Upper lobe of right lung (tissue), 1 donor: ENCODE measurements around the gene GRID1. TPM values are rescaled to one million over a fixed set of nuclear protein-coding genes. Genes with fewer than 3 reads are reported as not detected.
"Not testable (repeated sequence)": the region's sequence is repeated elsewhere in the genome, so short reads cannot be mapped to it uniquely, and the experiment has no call there.

ENCODE experiments used
- ATAC-seq: fragments of 200-7000 bp; cut with Tn5 transposase; one replicate; pipeline ENCODE4 v1.9.1; 2020; ENCODE audit warnings: mild to moderate bottlenecking, moderate library complexity
- DNase-seq: peaks from one replicate; pipeline ENCODE4 v3.0.0-alpha.2; 2020
- H3K27ac ChIP-seq: fragments of 200-600 bp; one replicate; pipeline ENCODE4 v1.8.0; 2022
- H3K27me3 ChIP-seq: fragments of 200-600 bp; one replicate; pipeline ENCODE4 v1.8.0; 2022; ENCODE audit warnings: mild to moderate bottlenecking
- H3K36me3 ChIP-seq: fragments of 200-600 bp; one replicate; pipeline ENCODE4 v1.8.0; 2022
- H3K4me1 ChIP-seq: fragments of 200-600 bp; one replicate; pipeline ENCODE4 v1.8.0; 2022
- H3K4me3 ChIP-seq: fragments of 200-600 bp; one replicate; pipeline ENCODE4 v1.8.0; 2022; ENCODE audit warnings: mild to moderate bottlenecking
- H3K9me3 ChIP-seq: fragments of 200-600 bp; one replicate; pipeline ENCODE4 v1.8.0; 2022
- intact Hi-C: fragments of 100-400 bp; cut with DNase I; formaldehyde crosslinking; loops from one replicate; pipeline ENCODE4 v1.11.0; 2022
- total RNA-seq: library from RNA; stranded (reverse); fragmentation: NEBNext Ultra II Directional; extraction: Animal tissue kit (Norgen Biotek cat#: 25700); gene quantifications from one replicate; pipeline ENCODE4 v1.2.1, GENCODE V29; 2021
- TF ChIP-seq, protein P1 (sequence below): fragments of 200-600 bp; IDR thresholded peaks from one replicate; pipeline ENCODE4 v1.8.0; 2022; ENCODE audit warnings: antibody characterized with exemption
- donor health status: DM: no; HTN: yes; CAD: no; lungs with severe emphysema.

Gene GRID1
- total RNA-seq, 1 donor from 2014 or later: 3.0 TPM

DNA sequence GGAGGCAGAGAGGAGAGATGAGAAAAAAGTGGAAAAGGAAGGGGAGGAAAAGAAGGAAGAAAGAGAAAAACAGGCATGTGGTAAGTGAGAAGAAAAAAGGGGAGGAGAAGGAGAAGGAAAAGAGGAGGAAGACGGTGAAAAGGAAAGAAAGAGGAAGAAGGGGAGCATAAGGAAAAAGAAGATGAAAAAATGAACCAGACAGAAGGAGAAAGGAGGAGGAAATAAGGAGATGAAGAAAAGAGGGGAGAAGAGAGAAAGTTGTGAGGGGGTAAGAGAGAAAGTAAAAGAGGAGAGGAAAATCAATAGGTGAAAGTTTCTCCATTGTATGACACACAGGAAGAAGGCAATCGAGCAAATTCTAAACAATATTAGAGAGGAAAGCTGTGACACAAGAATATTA lies 663.8 kb downstream of the GRID1 start:
- H3K27me3 ChIP-seq: no peaks in the 10 kb centered on the region
- no peak for ATAC-seq
- intact Hi-C loops: no loop called here
- no peaks in the 10 kb centered on the region for H3K4me1 ChIP-seq
- H3K27ac ChIP-seq: no peak overlapping the region
- DNase-seq: no peak
- TF ChIP-seq, protein P1, sequence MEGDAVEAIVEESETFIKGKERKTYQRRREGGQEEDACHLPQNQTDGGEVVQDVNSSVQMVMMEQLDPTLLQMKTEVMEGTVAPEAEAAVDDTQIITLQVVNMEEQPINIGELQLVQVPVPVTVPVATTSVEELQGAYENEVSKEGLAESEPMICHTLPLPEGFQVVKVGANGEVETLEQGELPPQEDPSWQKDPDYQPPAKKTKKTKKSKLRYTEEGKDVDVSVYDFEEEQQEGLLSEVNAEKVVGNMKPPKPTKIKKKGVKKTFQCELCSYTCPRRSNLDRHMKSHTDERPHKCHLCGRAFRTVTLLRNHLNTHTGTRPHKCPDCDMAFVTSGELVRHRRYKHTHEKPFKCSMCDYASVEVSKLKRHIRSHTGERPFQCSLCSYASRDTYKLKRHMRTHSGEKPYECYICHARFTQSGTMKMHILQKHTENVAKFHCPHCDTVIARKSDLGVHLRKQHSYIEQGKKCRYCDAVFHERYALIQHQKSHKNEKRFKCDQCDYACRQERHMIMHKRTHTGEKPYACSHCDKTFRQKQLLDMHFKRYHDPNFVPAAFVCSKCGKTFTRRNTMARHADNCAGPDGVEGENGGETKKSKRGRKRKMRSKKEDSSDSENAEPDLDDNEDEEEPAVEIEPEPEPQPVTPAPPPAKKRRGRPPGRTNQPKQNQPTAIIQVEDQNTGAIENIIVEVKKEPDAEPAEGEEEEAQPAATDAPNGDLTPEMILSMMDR: no peak
- no peaks in the 10 kb centered on the region for H3K9me3 ChIP-seq
- H3K36me3 ChIP-seq: no peaks in the 10 kb centered on the region
- H3K4me3 ChIP-seq: no peak overlapping the region

DNA sequence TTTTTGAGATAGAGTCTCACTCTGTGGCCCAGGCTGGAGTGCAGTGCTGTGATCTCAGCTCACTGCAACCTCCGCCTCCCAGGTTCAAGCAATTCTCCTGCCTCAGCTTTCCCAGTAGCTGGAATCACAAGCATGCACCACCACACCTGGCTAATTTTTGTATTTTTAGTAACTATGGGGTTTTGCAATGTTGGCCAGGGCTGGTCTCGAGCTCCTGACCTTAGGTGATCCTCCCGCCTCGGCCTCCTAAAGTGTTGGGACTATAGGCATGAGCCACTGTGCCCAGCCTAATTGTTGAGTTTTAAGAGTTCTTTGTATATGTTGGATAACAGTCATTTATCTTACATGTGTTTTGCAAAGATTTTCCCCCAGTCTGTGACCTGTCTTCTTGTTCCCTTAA lies 667.5 kb downstream of the GRID1 start:
- H3K9me3 ChIP-seq: not testable (repeated sequence)

DNA sequence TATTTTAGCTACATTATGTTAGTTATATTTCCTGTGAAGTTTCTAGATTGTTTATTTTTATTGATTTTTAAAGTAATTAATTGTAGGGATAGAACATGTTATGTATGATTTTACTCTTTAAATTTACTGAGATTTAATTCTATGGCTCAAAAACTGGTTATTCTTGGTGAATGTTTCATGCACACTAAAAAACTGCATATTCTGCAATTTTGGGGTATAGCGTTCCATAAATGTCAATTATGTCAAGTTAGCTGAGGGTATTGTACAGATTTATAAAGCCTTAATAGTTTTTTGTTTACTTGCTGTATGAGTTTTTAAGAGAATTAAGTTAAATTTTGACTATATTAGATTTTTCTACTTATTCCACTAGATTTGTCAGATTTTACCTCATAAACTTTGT lies 669.7 kb downstream of the GRID1 start:
- no peak overlapping the region for H3K4me3 ChIP-seq
- TF ChIP-seq, protein P1: no peak
- no peaks in the 10 kb centered on the region for H3K9me3 ChIP-seq
- H3K27ac ChIP-seq: no peak overlapping the region
- no peak for ATAC-seq
- DNase-seq: no peak
- no peaks in the 10 kb centered on the region for H3K4me1 ChIP-seq
- H3K36me3 ChIP-seq: no peaks in the 10 kb centered on the region
- H3K27me3 ChIP-seq: no peaks in the 10 kb centered on the region
- intact Hi-C loops: no loop called here

More for the DNA sequence above, 667.5 kb downstream of the GRID1 start:
- DNase-seq, H3K27me3 ChIP-seq, H3K4me3 ChIP-seq, H3K27ac ChIP-seq, H3K36me3 ChIP-seq, ATAC-seq, H3K4me1 ChIP-seq, intact Hi-C loops: not testable (repeated sequence)

DNA sequence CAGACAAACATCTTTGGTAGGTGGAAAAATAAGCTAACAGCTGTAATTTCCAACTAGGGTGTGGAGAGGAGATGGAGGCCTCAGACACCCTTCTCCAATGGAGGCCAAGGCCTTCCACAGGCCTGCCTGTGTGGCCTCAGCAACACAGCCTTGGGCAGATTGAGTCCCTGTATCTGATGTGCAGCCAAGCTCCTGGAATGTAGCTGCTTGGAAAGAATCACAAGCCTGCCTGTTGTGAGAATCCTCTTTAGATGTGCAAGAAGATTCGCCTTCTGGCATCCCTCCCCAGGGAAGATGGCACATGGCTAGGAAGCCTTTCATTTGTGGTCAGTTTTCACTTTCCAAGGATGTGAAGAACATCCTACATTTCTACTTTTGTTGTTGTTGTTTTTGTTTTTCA lies 684.0 kb downstream of the GRID1 start:
- Histone ChIP-seq H3K27me3 (no peaks in the 10 kb centered on the region), H3K36me3 (no peaks in the 10 kb centered on the region), H3K27ac (no peak overlapping the region), H3K4me1 (no peaks in the 10 kb centered on the region), H3K4me3 (no peak overlapping the region), H3K9me3 (no peaks in the 10 kb centered on the region)
- TF ChIP-seq, protein P1: no peak
- ATAC-seq (no peak), DNase-seq (no peak)
- intact Hi-C loops: no loop called here

DNA sequence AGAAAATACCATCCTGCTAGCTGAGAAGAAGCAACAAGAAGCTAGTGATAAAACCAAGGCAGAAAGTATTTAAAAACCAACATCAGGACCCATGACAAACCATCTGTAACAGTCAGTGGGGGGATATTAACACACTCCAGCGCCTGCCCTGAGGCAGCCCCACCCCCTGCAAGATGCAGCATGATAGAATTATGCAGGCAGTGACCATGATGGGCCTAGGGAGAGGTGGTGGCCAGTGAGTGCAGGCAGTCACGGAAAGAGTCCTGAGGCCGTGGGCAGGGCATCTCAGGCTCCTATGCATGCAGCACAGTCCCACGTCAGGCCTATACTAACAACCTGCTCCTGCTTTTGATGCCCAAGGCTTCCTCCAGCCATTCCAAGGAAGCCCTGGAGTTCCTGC lies 686.9 kb downstream of the GRID1 start:
- H3K9me3 ChIP-seq: no peaks in the 10 kb centered on the region
- no peak overlapping the region for H3K27ac ChIP-seq
- no peaks in the 10 kb centered on the region for H3K4me1 ChIP-seq
- DNase-seq (no peak), ATAC-seq (no peak)
- intact Hi-C loops: no loop called here
- TF ChIP-seq, protein P1: no peak
- no peak overlapping the region for H3K4me3 ChIP-seq
- no peaks in the 10 kb centered on the region for H3K36me3 ChIP-seq
- H3K27me3 ChIP-seq: no peaks in the 10 kb centered on the region

DNA sequence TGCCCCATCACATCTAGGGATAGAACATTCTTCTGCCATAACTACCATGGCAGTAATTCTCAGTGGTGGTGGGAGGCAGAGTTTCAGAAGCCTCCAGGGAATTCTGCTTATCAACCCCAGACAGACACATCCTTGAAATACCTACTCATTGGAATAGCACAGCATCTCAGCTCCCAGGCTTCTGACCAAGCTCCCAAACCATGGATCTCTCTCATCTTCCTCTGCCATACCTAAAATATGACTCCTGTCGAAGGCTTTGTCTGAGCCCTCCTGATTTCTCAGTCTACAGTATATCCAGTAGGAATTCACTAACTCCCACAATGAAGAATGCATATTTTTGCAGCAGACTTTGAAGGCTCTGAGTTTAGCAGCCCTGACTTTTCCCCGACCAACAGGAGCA lies 687.5 kb downstream of the GRID1 start:
- intact Hi-C loops: no loop called here
- no peaks in the 10 kb centered on the region for H3K36me3 ChIP-seq
- H3K9me3 ChIP-seq: no peaks in the 10 kb centered on the region
- ATAC-seq: no peak
- DNase-seq: no peak
- no peaks in the 10 kb centered on the region for H3K4me1 ChIP-seq
- H3K27me3 ChIP-seq: no peaks in the 10 kb centered on the region
- no peak overlapping the region for H3K4me3 ChIP-seq
- TF ChIP-seq, protein P1: no peak
- H3K27ac ChIP-seq: no peak overlapping the region
